Stimulated activated naive CD8-positive, alpha-beta T cell treated with anti-CD3 and anti-CD28 coated beads, Interleukin-15, Interleukin-2, amounts not matched to agents 100 U/mL and 50 U/mL, for 24 hours (primary cell): ENCODE data around the gene KAT6B.
A peak's percentile ranks its signal among the peaks of the same experiment; 100 is the strongest.
"Not testable (repeated sequence)": the region's sequence is repeated elsewhere in the genome, so short reads cannot be mapped to it uniquely, and the experiment has no call there.

Experiments used
- ATAC-seq: fragments of 150-1000 bp; cut with Tn5 transposase; one replicate; pipeline ENCODE4 v1.10.0; 2021
- DNase-seq: peaks from one replicate; pipeline ENCODE4 v3.0.0; 2021

The KAT6B gene

DNA sequence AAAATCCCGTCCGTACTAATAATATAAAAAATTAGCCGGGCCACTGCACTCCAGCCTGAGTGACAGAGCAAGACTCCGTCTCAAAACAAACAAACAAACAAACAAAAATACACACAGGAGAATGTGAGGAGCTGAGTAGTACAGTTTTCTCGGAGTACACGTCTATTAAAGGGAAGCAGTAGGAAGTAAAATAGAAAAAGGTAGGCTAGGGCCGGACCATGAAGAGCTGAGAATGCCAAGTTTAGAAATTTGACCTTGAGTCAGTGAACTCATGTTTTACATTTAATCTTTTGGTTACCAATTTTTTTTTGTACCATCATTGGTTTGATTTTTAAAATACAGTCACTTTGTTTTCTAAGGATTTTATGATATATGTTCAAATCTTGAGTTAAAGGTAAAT, 64.1 kb downstream of the KAT6B start:
- no peak for DNase-seq

DNA sequence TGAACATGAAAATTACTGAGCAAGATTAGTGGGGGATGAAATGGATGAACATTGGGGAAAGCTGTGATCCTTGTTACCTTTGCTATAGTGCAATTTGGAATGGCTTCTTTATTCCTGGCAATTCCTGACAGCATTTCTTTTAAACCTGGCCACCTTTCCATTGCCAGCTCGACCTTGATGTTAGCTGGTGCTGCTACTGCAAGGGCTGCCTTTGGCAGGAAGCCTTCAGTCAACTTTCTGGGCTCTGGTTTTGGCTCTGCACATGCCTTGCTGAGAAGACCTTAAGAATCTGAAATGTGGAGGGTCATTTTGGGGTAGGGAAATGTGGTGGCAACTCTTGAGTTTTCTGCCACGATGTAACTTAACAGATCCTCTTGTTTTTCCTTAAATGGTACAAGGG, 64.7 kb downstream of the KAT6B start:
- ATAC-seq = no peak
- no peak for DNase-seq

More for the DNA sequence above, 64.1 kb downstream of the KAT6B start:
- no peak for ATAC-seq

DNA sequence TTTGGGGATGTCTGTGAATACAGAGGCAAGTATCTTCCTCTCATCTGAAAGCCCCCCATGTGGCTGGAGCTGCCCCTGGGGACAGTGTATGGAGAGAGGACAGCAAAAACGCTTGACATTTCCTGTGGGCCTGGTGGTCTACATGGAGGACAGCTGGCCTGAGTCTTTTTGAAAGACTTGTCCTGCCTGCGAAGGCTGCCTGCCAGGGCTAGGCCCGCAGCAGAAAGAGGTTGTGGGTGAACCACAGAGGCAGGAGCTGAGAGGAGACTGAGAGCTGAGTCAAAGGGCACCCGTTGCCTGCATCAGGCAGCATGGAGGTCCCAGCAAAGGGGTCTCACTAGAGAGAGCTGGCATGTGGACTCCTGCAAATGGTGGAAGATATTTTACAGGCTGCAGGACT, 66.4 kb downstream of the KAT6B start:
- peak; percentile 40 for ATAC-seq
- no peak for DNase-seq

DNA sequence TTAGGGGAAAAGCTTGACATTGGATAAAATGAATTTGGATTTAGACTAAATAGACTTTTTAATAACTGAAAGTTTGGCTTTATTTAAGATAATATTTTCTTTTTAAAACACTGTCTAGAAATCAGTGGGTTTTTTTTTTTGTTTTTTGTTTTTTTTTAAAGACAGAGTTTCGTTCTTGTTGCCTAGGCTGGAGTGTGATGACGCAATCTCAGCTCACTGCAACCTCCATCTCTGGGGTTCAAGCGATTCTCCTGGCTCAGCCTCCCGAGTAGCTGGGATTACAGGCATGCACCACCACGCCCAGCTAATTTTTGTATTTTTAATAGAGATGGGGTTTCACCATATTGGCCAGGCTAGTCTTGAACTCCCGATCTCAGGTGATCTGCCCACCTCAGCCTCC, 66.9 kb downstream of the KAT6B start:
- ATAC-seq, DNase-seq: not testable (repeated sequence)

DNA sequence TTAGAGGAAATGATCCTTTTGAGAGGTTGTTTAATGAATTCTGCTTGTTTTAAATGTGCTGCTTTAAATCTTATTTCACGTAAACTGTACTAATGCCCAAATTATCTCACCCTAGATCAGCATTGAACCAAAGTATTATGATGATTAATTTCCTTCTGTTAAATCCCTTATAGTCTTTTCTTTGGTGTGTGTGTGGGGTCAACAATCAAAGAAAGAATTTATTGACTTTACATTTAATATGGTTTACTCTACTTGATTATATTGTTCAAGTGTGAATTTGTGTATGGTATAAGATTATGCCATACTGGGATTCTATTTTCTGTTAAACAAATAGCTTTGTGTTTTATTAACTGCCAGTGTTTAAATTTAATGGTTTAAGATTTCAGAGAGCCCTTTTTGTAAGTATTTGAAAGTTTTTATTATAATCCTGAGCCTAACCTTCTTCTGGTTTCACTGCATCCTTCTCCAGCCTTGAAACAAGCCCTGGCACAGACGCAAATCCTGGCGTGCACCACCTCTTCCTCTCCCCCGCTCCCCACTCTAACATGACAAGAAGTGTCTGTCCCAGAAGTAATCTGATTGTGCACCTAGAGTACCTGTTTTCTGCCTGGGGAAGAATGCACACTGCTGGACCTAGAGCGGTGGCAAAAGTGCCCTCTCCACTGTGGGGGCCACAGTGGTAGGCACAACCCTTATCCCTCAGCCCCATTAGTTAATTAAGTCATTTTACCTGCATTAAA, 70.6 kb downstream of the KAT6B start:
- ATAC-seq (no peak), DNase-seq (no peak)

DNA sequence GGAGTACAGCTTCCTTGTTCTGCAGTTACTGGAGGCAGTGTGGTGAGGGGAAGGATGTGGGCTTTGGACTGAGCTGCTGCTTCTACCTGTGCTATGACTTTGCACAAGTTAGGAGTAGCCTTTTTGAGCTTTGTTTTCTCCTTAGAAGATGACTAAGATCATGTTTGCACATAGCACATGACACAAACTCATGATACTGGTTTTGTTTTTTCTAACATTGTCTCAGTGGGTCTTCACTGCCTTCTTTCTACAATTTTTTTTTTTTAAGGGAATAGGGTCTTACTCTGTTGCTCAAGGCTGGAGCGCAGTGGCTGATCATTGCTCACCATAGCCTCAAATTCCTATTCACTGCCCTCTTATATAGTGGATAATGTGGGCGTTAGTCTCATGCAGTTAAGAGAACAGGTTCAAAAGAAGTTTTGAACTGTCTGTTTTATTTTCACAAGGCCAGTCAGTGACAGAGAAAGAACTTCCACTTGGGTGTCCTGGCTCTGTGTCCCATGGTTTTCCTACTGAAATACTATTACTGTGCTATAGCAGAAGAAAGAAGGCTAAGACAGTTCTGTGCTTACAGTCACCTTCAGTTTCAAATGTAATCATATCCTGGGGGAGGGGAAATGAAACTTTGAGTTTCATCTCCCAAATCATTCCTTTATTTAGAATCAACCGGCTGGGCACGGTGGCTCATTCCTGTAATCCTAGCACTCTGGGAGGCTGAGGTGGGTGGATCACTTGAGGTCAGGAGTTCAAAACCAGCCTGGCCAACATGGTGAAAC, 72.0 kb downstream of the KAT6B start:
- no peak for DNase-seq
- ATAC-seq = peak; percentile 74

DNA sequence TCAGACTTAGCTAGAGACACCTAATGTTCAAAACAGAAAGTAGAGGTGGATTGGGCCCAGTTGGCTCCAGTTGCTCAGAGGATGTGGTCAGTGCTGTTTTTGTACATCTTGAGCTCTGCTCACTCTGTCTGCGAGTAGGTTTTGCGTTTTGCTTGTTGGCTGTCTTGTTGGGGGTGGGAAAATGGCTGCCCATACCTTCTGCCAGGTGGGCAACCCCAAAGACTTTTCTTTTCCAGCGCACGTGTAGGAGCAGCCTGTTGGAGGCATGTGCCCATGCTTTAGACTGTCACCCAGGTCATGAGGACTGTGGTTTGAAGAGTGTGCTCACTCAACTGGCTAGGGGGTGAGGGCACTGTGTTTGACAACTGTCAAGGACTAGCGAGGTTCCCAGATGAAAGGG, 73.9 kb downstream of the KAT6B start:
- peak; percentile 23 for DNase-seq
- no peak for ATAC-seq

DNA sequence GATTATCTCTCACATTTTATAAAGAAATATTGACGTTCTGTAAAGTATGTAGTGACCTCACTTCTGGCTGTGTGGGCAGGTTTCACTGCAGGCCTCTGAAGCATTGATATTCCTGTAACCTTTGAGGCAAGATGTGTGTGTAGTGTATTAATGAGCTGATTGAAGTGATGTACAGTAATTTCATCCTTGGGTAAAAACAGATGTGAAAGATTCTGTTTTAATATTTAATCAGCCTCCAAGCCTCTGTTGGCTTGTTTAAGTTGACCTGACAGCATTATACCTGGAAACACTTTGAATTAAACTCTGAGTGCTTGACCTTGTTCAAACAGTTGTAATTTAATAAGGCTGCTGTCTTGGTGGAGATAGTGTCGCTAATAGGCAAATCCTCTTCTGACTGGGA, 74.9 kb downstream of the KAT6B start:
- no peak for DNase-seq
- ATAC-seq = peak; percentile 62

DNA sequence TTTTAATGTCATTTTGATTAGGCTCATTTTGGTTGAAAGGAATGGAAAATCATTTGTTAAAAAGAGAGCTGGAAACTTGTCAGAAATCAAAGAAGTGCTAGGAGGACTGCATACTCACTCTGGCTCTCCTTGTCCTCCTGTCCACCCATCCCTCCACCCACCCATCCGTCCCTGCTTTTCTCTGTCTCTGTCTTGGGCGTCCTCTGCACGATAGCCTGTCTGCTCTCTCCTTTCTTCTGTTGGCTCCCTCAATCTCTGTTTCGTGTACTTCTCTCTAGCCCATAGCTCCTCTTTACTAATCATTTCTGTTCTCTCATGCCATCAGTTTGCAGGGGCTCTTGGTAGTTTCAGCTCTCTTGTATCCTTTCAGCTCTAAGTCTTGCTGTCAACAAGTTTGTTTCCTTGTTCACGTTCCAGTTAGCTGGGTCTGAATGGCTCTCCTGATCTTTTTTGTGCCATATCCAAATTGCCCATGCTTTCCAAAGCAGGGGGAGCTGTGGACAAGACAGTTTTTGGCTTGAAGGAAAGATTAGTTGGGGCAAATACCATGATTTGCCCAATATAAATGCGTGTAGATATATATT, 75.6 kb downstream of the KAT6B start:
- ATAC-seq (no peak), DNase-seq (no peak)

DNA sequence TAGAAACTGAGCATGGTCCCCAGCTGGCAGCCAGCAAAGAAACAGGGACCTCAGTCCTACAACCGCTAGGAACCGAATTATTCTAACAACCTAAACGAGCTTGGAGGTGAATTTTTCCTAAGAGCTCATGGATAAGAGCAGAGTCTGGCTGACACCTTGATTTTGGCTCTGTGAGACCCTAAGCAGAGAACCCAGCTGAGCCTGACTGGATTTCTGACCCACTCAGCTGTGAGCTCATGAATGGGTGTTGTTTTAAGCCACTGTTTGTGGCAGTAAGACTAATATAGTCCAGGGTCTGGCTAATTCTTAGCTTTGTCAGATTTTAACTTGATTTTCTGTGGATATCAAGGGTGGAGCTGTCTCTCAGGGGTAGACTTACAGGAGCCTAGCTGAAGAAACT, 77.1 kb downstream of the KAT6B start:
- no peak for DNase-seq
- no peak for ATAC-seq

DNA sequence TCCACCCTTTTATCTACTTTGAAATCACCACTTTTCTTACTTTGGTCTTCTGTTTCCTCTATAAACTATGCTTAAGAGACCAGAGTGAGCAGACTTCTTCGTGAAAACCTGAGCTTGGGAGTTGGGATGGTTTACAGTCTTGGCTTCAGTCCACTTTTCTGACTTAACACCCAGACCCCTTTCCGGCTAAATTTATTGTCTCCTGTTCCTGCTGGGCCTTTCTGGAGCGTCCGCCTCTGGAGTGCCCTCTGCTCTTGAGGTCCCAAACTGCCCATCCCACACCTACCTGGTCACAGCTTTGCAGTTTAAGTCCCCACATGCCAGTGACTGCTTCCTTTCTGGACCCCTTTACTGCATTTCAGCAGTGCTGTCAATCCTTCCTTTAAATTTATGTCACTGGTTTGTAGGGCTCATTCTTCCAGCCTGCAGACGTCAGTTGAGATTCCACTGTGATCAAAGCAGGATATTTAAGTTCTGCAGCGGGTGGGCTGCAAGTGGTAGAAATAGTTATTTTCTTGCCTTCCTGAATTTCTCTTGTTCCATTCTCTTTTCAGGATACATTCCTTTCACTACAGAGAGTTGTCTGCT, 80.3 kb downstream of the KAT6B start:
- ATAC-seq (no peak), DNase-seq (no peak)

DNA sequence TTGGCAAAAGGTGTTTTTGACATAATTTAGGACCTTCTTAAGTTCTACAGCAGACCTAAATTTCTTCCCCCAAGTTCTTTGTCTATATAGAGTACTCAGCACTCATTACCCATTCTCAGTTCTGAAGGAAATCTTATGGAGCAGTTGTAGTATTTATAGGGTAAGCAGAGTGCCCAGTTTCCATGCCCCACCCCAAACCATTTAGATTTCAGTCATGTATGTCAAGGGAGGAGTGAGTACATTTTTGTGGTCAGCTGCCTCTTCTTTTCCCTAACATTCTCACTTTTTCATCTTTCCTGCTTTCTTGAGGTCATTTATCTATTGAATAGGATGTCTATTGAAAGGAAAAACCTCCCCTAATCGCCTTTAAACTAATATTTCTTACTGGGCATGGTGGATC, 83.3 kb downstream of the KAT6B start:
- DNase-seq = no peak
- no peak for ATAC-seq

DNA sequence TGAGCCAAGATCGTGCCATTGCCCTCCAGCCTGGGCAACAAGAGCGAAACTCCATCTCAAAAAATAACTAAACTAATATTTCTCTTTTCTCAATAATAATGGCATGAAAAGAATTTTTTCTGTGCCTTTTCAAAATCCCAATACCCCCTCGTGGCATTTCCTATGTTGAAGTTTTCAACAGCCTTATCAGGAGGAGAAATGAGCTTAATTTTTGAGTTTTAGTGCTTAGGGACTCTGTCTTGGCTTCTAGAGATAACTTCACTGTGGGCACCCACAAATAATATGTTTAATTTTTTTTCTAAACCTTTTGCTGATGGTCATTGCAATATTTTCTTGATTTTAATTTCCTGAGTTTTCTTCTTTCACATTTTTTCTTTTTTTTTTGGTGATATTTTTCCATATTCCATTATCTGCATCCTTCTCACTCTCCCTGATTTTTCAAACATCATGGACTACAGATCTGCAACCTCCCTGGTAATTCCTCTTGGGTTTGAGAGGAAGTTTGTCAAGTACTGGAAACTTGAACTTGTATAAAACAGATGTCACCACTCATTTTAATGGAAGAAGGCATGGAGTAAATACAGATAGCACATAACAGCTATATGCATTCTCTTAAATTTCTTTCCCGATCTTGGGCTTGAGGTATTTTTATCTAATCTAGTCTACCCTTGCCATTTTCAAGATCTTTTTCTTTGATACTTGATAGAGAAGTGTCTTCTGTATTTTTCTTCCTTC, 84.0 kb downstream of the KAT6B start:
- ATAC-seq (no peak), DNase-seq (no peak)

DNA sequence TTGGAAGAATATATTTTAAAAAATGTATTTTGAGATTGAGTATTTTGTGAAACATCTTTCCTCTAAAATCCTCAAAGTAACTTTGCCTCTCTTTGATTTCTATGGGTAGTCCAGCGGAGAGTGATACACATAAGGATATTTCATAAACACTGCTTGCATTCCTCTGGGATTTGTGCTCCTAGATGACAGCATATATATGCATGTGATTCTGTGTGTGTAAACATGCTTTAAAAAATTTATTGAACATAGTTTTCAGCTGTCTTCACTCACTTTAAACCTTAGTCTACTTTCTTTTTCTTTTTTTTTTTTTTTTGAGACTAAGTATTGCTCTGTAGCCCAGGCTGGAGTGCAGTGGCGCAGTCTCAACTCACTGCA, 84.6 kb downstream of the KAT6B start:
- DNase-seq = no peak
- no peak for ATAC-seq

DNA sequence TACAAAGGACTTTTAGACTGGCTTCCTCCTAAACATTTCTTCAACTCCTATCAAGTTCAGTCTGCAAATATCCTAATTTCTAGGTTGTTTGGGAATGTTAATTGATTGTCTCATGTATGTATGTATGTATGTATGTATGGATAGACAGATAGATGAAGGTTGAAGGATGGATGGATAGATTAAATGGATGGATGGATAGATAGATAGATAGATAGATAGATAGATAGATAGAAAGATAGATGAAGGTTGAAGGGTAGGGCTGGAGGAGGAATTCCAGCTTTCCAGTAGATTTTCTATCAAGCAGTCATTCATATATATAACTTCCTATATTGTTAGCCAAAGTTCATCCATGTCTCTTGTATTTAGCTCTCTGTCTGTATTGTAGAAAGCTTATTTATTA, 85.8 kb downstream of the KAT6B start:
- no peak for DNase-seq
- no peak for ATAC-seq

DNA sequence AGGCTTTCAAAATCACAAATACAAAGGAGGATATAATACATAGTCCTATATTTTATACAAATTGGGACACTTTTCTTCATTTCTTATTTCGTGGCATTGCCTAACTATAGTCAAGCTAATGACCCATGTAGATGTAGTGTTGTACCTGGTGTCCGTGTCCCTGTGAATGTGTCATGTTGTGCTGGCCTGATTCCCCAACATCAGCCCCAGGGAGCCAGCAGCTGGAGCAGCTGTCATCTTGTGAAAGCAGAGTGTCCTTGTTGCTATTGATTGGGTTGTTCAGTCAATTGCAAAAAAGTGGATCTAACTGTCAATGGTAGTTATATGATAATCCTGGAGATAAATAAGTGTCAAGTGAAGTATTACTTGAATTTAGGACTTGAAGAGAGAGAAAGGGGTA, 86.3 kb downstream of the KAT6B start:
- ATAC-seq = no peak
- DNase-seq = no peak

DNA sequence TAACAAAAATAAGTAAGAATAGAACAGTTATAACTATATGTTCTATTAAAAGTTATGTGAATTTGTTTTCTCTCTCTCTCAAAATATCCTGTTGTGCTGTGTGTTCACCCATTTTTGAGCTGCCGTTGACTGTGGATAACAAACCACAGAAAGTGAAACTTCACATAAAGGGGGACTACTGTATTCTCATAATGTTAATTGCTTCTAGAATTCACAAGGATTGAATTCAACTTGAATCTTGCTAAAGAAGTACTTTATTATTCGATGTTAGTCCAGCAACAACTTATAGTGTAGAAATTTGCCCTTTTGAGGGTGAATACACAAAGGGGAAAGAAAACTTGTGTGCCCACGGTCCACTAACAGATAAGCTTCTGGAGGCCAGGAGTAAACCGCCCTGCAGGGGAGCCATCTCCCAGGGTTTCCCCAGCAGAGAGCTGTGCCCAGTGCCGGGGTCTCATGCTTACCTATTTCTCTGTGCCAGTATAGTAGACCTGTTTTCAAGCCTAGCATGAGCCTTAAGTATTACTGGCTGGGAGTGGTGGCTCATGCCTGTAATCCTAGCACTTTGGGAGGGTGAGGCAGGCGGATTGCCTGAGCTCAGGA, 87.1 kb downstream of the KAT6B start:
- ATAC-seq (no peak), DNase-seq (no peak)

DNA sequence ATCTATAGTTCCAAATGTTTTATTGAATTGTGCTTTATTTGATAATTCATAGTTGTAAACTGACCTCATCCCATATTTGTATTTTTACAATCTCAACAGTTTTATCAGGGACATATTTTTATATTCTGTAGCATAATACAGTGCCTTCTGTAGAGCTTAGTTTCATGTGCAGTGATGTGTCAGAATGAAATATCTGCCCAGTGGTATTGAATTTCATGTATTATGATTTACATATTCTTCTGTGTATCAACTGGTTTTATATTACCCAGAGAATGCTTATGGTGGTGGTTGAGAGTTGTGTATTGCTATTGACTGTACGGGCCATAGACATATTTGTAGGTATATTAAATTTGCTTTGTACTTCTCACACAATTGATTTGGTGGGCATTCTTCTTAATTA, 89.9 kb downstream of the KAT6B start:
- ATAC-seq = no peak
- DNase-seq = no peak

DNA sequence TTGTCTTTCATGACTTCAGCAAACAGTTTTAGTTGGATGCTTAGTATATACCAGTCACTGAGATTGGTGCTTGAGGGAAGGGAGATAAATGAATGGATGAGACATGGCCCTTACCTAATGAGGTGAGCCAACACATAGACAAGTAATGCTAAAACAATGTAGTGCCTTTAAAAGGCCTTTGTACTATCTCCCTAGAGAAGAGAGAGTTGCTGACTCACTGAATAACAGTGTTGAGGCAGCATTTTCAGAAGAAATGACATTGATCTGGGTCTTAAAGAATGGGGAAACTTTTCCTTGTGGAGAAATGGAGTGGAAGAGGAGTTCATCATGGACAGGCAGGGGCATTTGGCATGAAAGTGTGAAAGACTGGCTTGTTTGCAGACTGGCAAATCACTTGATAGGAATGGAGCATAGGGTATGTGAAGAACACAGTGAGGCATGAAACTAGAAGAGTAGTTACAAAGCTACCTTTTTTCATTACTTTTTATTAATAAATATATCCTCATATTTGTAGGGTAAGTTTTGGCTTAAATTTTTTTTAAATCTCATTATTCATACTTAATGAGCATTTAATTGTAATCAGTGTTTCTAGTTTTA, 91.2 kb downstream of the KAT6B start:
- DNase-seq (no peak), ATAC-seq (no peak)

DNA sequence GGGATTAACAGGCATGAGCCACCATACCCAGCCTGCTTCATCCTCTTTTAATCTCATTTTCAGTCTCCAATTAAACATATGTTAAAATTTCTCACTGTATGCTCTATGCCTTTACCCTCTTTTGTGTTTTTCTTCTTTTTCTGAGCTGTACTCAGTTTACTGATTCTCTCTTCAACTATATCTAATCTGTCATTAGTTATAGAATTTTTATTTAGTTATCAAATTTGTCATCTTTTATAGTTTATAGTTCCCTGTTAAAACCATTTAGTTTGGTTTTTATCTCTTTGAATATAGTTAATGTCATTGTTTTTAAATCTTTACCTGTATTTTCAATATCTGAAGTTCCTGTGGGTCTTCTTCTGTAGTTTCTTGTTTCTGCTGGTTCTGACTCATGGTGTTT, 93.3 kb downstream of the KAT6B start:
- ATAC-seq (no peak), DNase-seq (no peak)

DNA sequence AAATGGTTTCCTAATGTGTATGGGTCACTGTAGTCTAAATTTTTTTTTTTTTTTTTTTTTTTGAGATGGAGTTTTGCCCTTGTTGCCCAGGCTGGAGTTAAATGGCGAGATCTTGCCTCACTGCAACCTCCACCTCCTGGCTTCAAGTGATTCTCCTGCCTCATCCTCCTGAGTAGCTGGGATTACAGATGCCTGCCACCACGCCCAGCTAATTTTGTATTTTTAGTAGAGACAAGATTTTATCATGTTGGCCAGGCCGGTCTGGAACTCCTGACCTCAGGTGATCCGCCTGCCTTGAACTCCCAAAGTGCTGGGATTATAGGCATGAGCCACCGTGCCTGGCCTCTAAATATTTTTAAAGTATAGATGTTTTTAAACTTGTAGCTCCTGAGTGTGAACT, 94.7 kb downstream of the KAT6B start:
- ATAC-seq, DNase-seq: not testable (repeated sequence)

DNA sequence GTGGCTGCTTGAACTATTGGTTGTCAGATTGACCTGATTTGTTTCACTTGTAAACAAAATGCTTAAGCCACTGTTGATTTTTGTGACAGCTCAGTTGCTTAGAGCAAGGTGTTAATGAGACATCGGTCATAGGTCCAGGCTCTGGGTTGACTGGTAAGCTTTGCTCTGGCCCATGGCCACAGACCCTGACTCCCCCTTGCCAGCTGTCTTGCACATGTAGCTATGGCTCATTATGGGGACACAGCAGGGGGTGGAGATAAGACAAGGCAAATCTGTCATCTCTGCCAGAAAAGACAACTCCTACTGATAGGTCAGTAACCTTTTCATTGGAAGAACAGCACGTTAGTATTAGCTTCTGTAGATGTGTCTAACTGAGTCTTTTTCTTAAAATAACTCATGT, 95.3 kb downstream of the KAT6B start:
- no peak for DNase-seq
- ATAC-seq = no peak
